Loucy (cell line): ENCODE data around the gene ZNF701.
"Not testable (repeated sequence)": the region's sequence is repeated elsewhere in the genome, so short reads cannot be mapped to it uniquely, and the experiment has no call there.

ENCODE experiments used
- CTCF ChIP-seq: fragments of 200-600 bp; sonication (generic); conservative IDR thresholded peaks from 2 replicates; pipeline ENCODE4 v1.5.1; 2014; ENCODE audit warnings: mild to moderate bottlenecking, antibody characterized with exemption, low read length
- EZH2phosphoT487 ChIP-seq: fragments of 200-600 bp; IDR thresholded peaks from 2 replicates; pipeline ENCODE4 v1.6.1; 2018; ENCODE audit warnings: antibody characterized with exemption, mild to moderate bottlenecking, moderate library complexity, borderline replicate concordance

- not testable (repeated sequence) for TF ChIP-seq CTCF, EZH2phosphoT487
Measured at GRCh38 chr19:52538815-52539214, 31.3 kb upstream of the ZNF701 start.
